ENCODE data around the gene POLR3GL. TPM values are rescaled to one million over a fixed set of nuclear protein-coding genes. Genes with fewer than 3 reads are reported as not detected.
A peak's percentile ranks its signal among the peaks of the same experiment; 100 is the strongest.

Gene POLR3GL
- total and polyA plus RNA-seq, 4 donors, result 23.8 to 89.0 (median 49.9) TPM

GRCh38 chr1:145956361-145956760, 8.1 kb upstream of the POLR3GL start:
- peaks cover 4 to 11% of the 10 kb centered on the region in 2 donors for H3K4me1 ChIP-seq (ENCODE audit: control insufficient read depth in 1 of 2, insufficient read depth in 2 of 2, low read length in 2 of 2)
- H3K4me3 ChIP-seq (ENCODE audit: low read length in 2 of 2), result peak overlapping the region; percentile 8 to 97
- H3K27ac ChIP-seq (ENCODE audit: low read depth in 1 of 2, low read length in 2 of 2), result peak overlapping the region in 1 of 2 donors; percentile 18
- DNase-seq, result no peak
- H3K9me3 ChIP-seq (ENCODE audit: control insufficient read depth, low read length), result no peaks in the 10 kb centered on the region
- no peaks in the 10 kb centered on the region for H3K27me3 ChIP-seq (ENCODE audit: control insufficient read depth in 1 of 2, insufficient read depth in 2 of 2, low read length in 1 of 2)
- H3K36me3 ChIP-seq (ENCODE audit: control insufficient read depth in 1 of 2, insufficient read depth in 2 of 2, low read length in 1 of 2), result no peaks in the 10 kb centered on the region
- no peak for ATAC-seq (ENCODE audit: low FRiP score)
- intact Hi-C loops (cut with DNase I), result loop anchor here in 1 of 2 donors (2.0 to 10.0 kb wide), 3 partner anchors 30 to 82 kb away; partner anchors contain the start of genes PEX11B and RBM8A

- ATAC-seq (ENCODE audit: low FRiP score) (no peak), DNase-seq (no peak)
- H3K4me1 ChIP-seq (ENCODE audit: control insufficient read depth in 1 of 2, insufficient read depth in 2 of 2, low read length in 2 of 2), result peaks cover 4 to 6% of the 10 kb centered on the region in 2 donors
- intact Hi-C loops (cut with DNase I), result loop anchor here in 1 of 2 donors (2.0 to 10.0 kb wide), 3 partner anchors 30 to 82 kb away; partner anchors contain the start of genes PEX11B and RBM8A
- no peaks in the 10 kb centered on the region for H3K27me3 ChIP-seq (ENCODE audit: control insufficient read depth in 1 of 2, insufficient read depth in 2 of 2, low read length in 1 of 2)
- H3K9me3 ChIP-seq (ENCODE audit: control insufficient read depth, low read length), result no peaks in the 10 kb centered on the region
- H3K27ac ChIP-seq (ENCODE audit: low read depth in 1 of 2, low read length in 2 of 2), result peak overlapping the region; percentile 88 to 89
- WGBS, 2 donors, result 0 to 1% methylated on average over 3 of the region's 3 CpGs
- peak overlapping the region; percentile 64 to 97 for H3K4me3 ChIP-seq (ENCODE audit: low read length in 2 of 2)
- no peaks in the 10 kb centered on the region for H3K36me3 ChIP-seq (ENCODE audit: control insufficient read depth in 1 of 2, insufficient read depth in 2 of 2, low read length in 1 of 2)
These were observed 7.6 kb upstream of the POLR3GL start for GRCh38 chr1:145956781-145957442.

- Histone ChIP-seq H3K4me3 (ENCODE audit: low read length in 2 of 2) (peak within 1 kb of the TSS; percentile 64 to 97), H3K4me1 (ENCODE audit: control insufficient read depth in 1 of 2, insufficient read depth in 2 of 2, low read length in 2 of 2) (peaks cover 3 to 4% of the 10 kb centered on the region in 2 donors), H3K9me3 (ENCODE audit: control insufficient read depth, low read length) (no peaks in the 10 kb centered on the region), H3K27me3 (ENCODE audit: control insufficient read depth in 1 of 2, insufficient read depth in 2 of 2, low read length in 1 of 2) (no peaks in the 10 kb centered on the region), H3K27ac (ENCODE audit: low read depth in 1 of 2, low read length in 2 of 2) (peak within 1 kb of the TSS; percentile 89 to 97), H3K36me3 (ENCODE audit: control insufficient read depth in 1 of 2, insufficient read depth in 2 of 2, low read length in 1 of 2) (no peaks in the 10 kb centered on the region)
- ATAC-seq (ENCODE audit: low FRiP score) (peak; percentile 92), DNase-seq (peak; percentile 98)
- 0% methylated on average over 48 to 60 of the region's 60 CpGs for WGBS, 2 donors
- intact Hi-C loops (cut with DNase I), result loop anchor here in 1 of 2 donors (2.0 to 10.0 kb wide), 3 partner anchors 31 to 83 kb away; partner anchors contain the start of genes PEX11B and RBM8A
These were observed 6.8 kb upstream of the POLR3GL start, which contains the start of gene LIX1L for GRCh38 chr1:145957443-145958319. LIX1L (minus strand) TSS chr1:145958017; CDS start chr1:145957927, 90 bp downstream.

- Histone ChIP-seq H3K27ac (ENCODE audit: low read depth in 1 of 2, low read length in 2 of 2) (no peak overlapping the region), H3K4me3 (ENCODE audit: low read length in 2 of 2) (no peak overlapping the region), H3K36me3 (ENCODE audit: control insufficient read depth in 1 of 2, insufficient read depth in 2 of 2, low read length in 1 of 2) (no peaks in the 10 kb centered on the region), H3K4me1 (ENCODE audit: control insufficient read depth in 1 of 2, insufficient read depth in 2 of 2, low read length in 2 of 2) (peaks cover 3 to 4% of the 10 kb centered on the region in 2 donors), H3K9me3 (ENCODE audit: control insufficient read depth, low read length) (no peaks in the 10 kb centered on the region), H3K27me3 (ENCODE audit: control insufficient read depth in 1 of 2, insufficient read depth in 2 of 2, low read length in 1 of 2) (no peaks in the 10 kb centered on the region)
- DNase-seq (no peak), ATAC-seq (ENCODE audit: low FRiP score) (no peak)
- intact Hi-C loops (cut with DNase I), result loop anchor here in 1 of 2 donors (5.0 to 10.0 kb wide), 2 partner anchors 41 to 84 kb away; partner anchors contain the start of gene PEX11B
These were observed 5.8 kb upstream of the POLR3GL start for GRCh38 chr1:145958734-145959133.

- intact Hi-C loops (cut with DNase I), result loop anchor here in 1 of 2 donors (5.0 to 10.0 kb wide), 2 partner anchors 42 to 85 kb away; partner anchors contain the start of gene PEX11B
- peak overlapping the region in 1 of 2 donors; percentile 14 for H3K27ac ChIP-seq (ENCODE audit: low read depth in 1 of 2, low read length in 2 of 2)
- no peak for ATAC-seq (ENCODE audit: low FRiP score)
- H3K4me3 ChIP-seq (ENCODE audit: low read length in 2 of 2), result no peak overlapping the region
- H3K4me1 ChIP-seq (ENCODE audit: control insufficient read depth in 1 of 2, insufficient read depth in 2 of 2, low read length in 2 of 2), result peaks cover 2 to 3% of the 10 kb centered on the region in 2 donors
- no peaks in the 10 kb centered on the region for H3K36me3 ChIP-seq (ENCODE audit: control insufficient read depth in 1 of 2, insufficient read depth in 2 of 2, low read length in 1 of 2)
- no peak for DNase-seq
- H3K27me3 ChIP-seq (ENCODE audit: control insufficient read depth in 1 of 2, insufficient read depth in 2 of 2, low read length in 1 of 2), result no peaks in the 10 kb centered on the region
- no peaks in the 10 kb centered on the region for H3K9me3 ChIP-seq (ENCODE audit: control insufficient read depth, low read length)
These were observed 5.2 kb upstream of the POLR3GL start for GRCh38 chr1:145959333-145959732.

GRCh38 chr1:145959957-145960467, 4.5 kb upstream of the POLR3GL start:
- intact Hi-C loops (cut with DNase I), result loop anchor here in 1 of 2 donors (5.0 to 10.0 kb wide), 2 partner anchors 43 to 85 kb away; partner anchors contain the start of gene PEX11B
- H3K36me3 ChIP-seq (ENCODE audit: control insufficient read depth in 1 of 2, insufficient read depth in 2 of 2, low read length in 1 of 2), result no peaks in the 10 kb centered on the region
- no peaks in the 10 kb centered on the region for H3K9me3 ChIP-seq (ENCODE audit: control insufficient read depth, low read length)
- ATAC-seq (ENCODE audit: low FRiP score) (no peak), DNase-seq (no peak)
- H3K27me3 ChIP-seq (ENCODE audit: control insufficient read depth in 1 of 2, insufficient read depth in 2 of 2, low read length in 1 of 2), result no peaks in the 10 kb centered on the region
- peak overlapping the region in 1 of 2 donors; percentile 88 for H3K4me3 ChIP-seq (ENCODE audit: low read length in 2 of 2)
- peak overlapping the region; percentile 14 to 20 for H3K27ac ChIP-seq (ENCODE audit: low read depth in 1 of 2, low read length in 2 of 2)
- H3K4me1 ChIP-seq (ENCODE audit: control insufficient read depth in 1 of 2, insufficient read depth in 2 of 2, low read length in 2 of 2), result peaks cover under 1 to 2% of the 10 kb centered on the region in 2 donors
- WGBS, 2 donors, result 0 to 2% methylated on average over 12 of the region's 12 CpGs

- peak overlapping the region; percentile 14 to 20 for H3K27ac ChIP-seq (ENCODE audit: low read depth in 1 of 2, low read length in 2 of 2)
- H3K9me3 ChIP-seq (ENCODE audit: control insufficient read depth, low read length), result no peaks in the 10 kb centered on the region
- H3K4me1 ChIP-seq (ENCODE audit: control insufficient read depth in 1 of 2, insufficient read depth in 2 of 2, low read length in 2 of 2), result peaks cover 0 to 2% of the 10 kb centered on the region in 2 donors
- peak; percentile 89 to 93 for DNase-seq
- intact Hi-C loops (cut with DNase I), result no loop called here
- H3K4me3 ChIP-seq (ENCODE audit: low read length in 2 of 2), result peak overlapping the region; percentile 15 to 88
- WGBS, 2 donors, result 1% methylated on average over 39 to 44 of the region's 44 CpGs
- no peaks in the 10 kb centered on the region for H3K36me3 ChIP-seq (ENCODE audit: control insufficient read depth in 1 of 2, insufficient read depth in 2 of 2, low read length in 1 of 2)
- no peaks in the 10 kb centered on the region for H3K27me3 ChIP-seq (ENCODE audit: control insufficient read depth in 1 of 2, insufficient read depth in 2 of 2, low read length in 1 of 2)
- ATAC-seq (ENCODE audit: low FRiP score), result peak; percentile 63
These were observed 3.9 kb upstream of the POLR3GL start for GRCh38 chr1:145960468-145961108.

- Histone ChIP-seq H3K4me3 (ENCODE audit: low read length in 2 of 2) (peak overlapping the region; percentile 15 to 88), H3K27ac (ENCODE audit: low read depth in 1 of 2, low read length in 2 of 2) (peak overlapping the region; percentile 14 to 20), H3K27me3 (ENCODE audit: control insufficient read depth in 1 of 2, insufficient read depth in 2 of 2, low read length in 1 of 2) (no peaks in the 10 kb centered on the region), H3K9me3 (ENCODE audit: control insufficient read depth, low read length) (no peaks in the 10 kb centered on the region), H3K36me3 (ENCODE audit: control insufficient read depth in 1 of 2, insufficient read depth in 2 of 2, low read length in 1 of 2) (no peaks in the 10 kb centered on the region), H3K4me1 (ENCODE audit: control insufficient read depth in 1 of 2, insufficient read depth in 2 of 2, low read length in 2 of 2) (no peaks in the 10 kb centered on the region)
- DNase-seq (peak in 1 of 2 donors; percentile 54), ATAC-seq (ENCODE audit: low FRiP score) (no peak)
- 0% methylated on average over 21 to 22 of the region's 22 CpGs for WGBS, 2 donors
- intact Hi-C loops (cut with DNase I), result no loop called here
These were observed 3.4 kb upstream of the POLR3GL start for GRCh38 chr1:145961109-145961424.

Measured in aorta (tissue), 5 donors.